ENCODE data around the gene ECI1.

ECI1 gene

DNA sequence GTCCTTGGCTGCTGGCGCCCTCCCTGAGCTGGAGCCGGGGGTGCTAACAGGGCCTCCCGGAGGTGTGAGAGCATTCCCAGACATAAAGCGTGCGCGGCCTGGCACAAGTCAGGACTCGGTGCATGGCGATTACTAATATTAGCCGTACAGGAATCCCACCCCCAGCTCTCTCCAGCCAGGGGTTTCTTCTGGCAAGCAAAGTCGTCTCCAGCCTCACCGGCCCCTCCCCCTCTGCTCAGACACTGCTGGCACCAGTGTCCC, 60.0 kb downstream of the ECI1 start:
- DNase-seq, result no peak

DNA sequence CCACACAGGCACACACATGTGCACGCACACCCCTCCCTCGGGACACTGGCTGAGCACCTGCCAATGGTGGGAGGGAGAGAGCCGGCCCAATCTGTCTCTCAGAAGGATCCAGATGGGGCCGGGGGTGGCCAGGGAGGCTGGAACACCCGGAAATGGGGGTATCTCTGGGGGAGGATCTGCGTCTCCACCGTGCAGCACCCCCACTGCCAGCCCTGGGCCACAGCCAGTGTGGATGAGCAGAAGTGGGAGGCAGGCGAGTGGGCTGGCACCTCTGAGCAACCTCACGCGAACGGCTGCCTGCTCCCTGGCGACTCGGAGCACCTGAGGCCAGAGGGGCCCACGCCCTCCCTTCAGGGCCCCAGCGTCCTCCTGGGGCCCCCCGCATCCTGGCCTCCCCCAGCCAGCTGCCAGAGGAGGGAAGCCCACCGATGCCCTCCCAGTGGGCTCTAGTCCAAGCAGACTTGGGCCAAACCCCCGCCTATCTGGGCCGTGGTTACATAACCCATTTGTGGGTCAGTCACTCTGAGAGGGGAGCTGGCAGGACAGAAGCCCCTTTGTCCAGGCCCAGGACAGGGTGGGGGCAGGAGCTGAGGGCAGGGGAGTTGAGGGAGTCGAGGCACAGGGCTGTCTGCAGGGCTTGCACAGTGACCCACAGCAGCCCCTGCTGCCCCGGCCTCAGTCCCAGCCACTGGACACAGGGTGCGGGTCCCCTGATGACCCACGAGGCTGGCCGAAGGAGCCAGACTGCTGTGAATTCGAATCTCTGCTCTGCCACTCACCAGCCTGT, 60.5 kb downstream of the ECI1 start:
- DNase-seq, result no peak

DNA sequence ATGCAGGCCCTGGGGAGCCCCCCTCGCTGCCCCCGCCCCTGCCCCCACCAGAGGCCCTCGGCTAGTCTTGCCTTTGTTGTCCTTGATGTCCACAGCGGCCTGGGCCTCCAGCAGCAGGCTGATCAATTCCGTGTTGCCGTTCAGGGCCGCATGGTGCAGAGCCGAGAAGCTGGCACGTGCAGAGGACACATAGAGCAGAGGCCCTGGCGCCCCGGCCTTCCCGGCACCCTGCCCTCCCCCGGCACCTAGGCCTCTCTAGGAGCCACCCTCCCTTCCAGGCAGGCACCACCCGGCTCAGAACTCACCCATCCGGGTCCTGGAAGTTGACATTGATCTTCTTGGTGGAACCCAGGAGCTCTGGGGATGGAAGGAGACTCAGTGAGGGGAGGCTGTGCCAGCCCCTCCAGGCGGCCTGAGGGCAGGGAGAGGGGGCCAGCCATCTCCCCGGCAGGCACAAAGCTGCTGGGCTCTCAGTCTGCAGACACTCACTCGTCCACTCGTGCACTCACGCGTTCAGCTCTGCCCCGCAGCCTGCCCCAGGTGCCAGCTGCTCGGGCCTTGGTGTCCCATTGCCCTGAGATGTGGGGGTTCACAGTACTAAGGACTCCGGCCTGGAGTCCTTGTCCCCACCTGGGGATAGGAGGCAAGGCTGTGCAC, 61.3 kb downstream of the ECI1 start:
- DNase-seq, result no peak

All from COR-L47 (cell line).